Spinal cord (tissue), 10 donors: ENCODE results near the gene STK4. TPM values are rescaled to one million over a fixed set of nuclear protein-coding genes. Genes with fewer than 3 reads are reported as not detected.

Experiments
- DNase-seq, 6 donors: peaks; one replicate each; pipeline versions ENCODE4 v3.0.0 to v3.0.0-alpha.2; 2013 to 2015; ENCODE audit warnings: low spot score in 6 of 6, low read depth in 4 of 6
- H3K27ac ChIP-seq: one replicate; pipeline ENCODE4 v1.5.1; 2013; ENCODE audit warnings: low read depth, low read length, control low read depth
- H3K27me3 ChIP-seq: one replicate; pipeline ENCODE4 v1.6.1; 2013; ENCODE audit warnings: low read length; ENCODE audit not compliant: control insufficient read depth, insufficient read depth
- H3K36me3 ChIP-seq: one replicate; pipeline ENCODE4 v1.6.1; 2013; ENCODE audit warnings: low read length; ENCODE audit not compliant: control insufficient read depth, insufficient read depth
- H3K4me1 ChIP-seq: one replicate; pipeline ENCODE4 v1.6.1; 2013; ENCODE audit warnings: low read length; ENCODE audit not compliant: control insufficient read depth, insufficient read depth
- H3K4me3 ChIP-seq: one replicate; pipeline ENCODE4 v1.5.1; 2013; ENCODE audit warnings: low read depth, low read length, control low read depth
- H3K9me3 ChIP-seq: one replicate; pipeline ENCODE4 v1.6.1; 2013; ENCODE audit warnings: low read length; ENCODE audit not compliant: control insufficient read depth, insufficient read depth
- WGBS: methylation state at CpG from one replicate; pipeline ENCODE4 v1.1.5; 2013; ENCODE audit warnings: missing lambda C conversion rate; ENCODE audit not compliant: insufficient coverage; 5-methylcytosine and 5-hydroxymethylcytosine counted together
- polyA plus RNA-seq, 2 donors: library from polyadenylated mRNA; unstranded; fragments of 120-200 nt; gene quantifications; one replicate each; pipeline ENCODE4 v1.2.1, GENCODE V29; 2013; ENCODE audit not compliant: insufficient read length in 2 of 2
- total RNA-seq, 2 donors: library from RNA; depleted of rRNA in 1 of 2; stranded (reverse); fragments of 120-200 nt in 1 of 2; fragments of >200 nt in 1 of 2; gene quantifications; one replicate each; pipeline versions ENCODE4 v1.2.3 to v1.2.4, GENCODE V29; 2013 to 2014
- donor health status: healthy.

Gene STK4
- total and polyA plus RNA-seq, 4 donors = 13.5 to 36.5 (median 18.0) TPM

GRCh38 chr20:44948513-44948912 is 17.8 kb upstream of the STK4 start:
- no peaks in the 10 kb centered on the region for H3K27me3 ChIP-seq
- no peak overlapping the region for H3K27ac ChIP-seq
- 78% methylated on average over 2 of the region's 2 CpGs for WGBS
- no peaks in the 10 kb centered on the region for H3K4me1 ChIP-seq
- no peak for DNase-seq
- peaks cover 40% of the 10 kb centered on the region for H3K36me3 ChIP-seq
- no peaks in the 10 kb centered on the region for H3K9me3 ChIP-seq
- H3K4me3 ChIP-seq = no peak overlapping the region

- Histone ChIP-seq H3K27ac (no peak overlapping the region), H3K27me3 (no peaks in the 10 kb centered on the region), H3K4me1 (no peaks in the 10 kb centered on the region), H3K36me3 (peaks cover 49% of the 10 kb centered on the region), H3K9me3 (no peaks in the 10 kb centered on the region), H3K4me3 (no peak overlapping the region)
- WGBS = no CpG with 5 or more reads among the region's 1 CpG
- DNase-seq = no peak
Measured at GRCh38 chr20:44950368-44950767, 15.9 kb upstream of the STK4 start.

- WGBS = 85% methylated on average over 1 of the region's 1 CpG
Measured at GRCh38 chr20:44952731-44953130, 13.6 kb upstream of the STK4 start.

GRCh38 chr20:44954211-44954610 is 12.1 kb upstream of the STK4 start:
- H3K27ac ChIP-seq = no peak overlapping the region
- H3K9me3 ChIP-seq = no peaks in the 10 kb centered on the region
- H3K36me3 ChIP-seq = peaks cover 44% of the 10 kb centered on the region
- H3K27me3 ChIP-seq = no peaks in the 10 kb centered on the region
- peaks cover 2% of the 10 kb centered on the region for H3K4me1 ChIP-seq
- 90% methylated on average over 2 of the region's 5 CpGs for WGBS
- no peak for DNase-seq
- no peak overlapping the region for H3K4me3 ChIP-seq

More at GRCh38 chr20:44952731-44953130, 13.6 kb upstream of the STK4 start:
- Histone ChIP-seq H3K27ac (no peak overlapping the region), H3K4me1 (no peaks in the 10 kb centered on the region), H3K36me3 (peaks cover 52% of the 10 kb centered on the region), H3K27me3 (no peaks in the 10 kb centered on the region), H3K9me3 (no peaks in the 10 kb centered on the region), H3K4me3 (no peak overlapping the region)
- DNase-seq = no peak

- H3K4me3 ChIP-seq = no peak overlapping the region
- H3K9me3 ChIP-seq = no peaks in the 10 kb centered on the region
- 100% methylated on average over 1 of the region's 4 CpGs for WGBS
- H3K27ac ChIP-seq = no peak overlapping the region
- DNase-seq = no peak
- H3K27me3 ChIP-seq = no peaks in the 10 kb centered on the region
- H3K36me3 ChIP-seq = peaks cover 40% of the 10 kb centered on the region
- peaks cover 3% of the 10 kb centered on the region for H3K4me1 ChIP-seq
Measured at GRCh38 chr20:44955270-44955669, 11.0 kb upstream of the STK4 start.

- Histone ChIP-seq H3K4me3 (no peak overlapping the region), H3K27me3 (no peaks in the 10 kb centered on the region), H3K9me3 (no peaks in the 10 kb centered on the region), H3K4me1 (peaks cover 3% of the 10 kb centered on the region), H3K36me3 (peaks cover 33% of the 10 kb centered on the region), H3K27ac (no peak overlapping the region)
- WGBS = no CpG with 5 or more reads among the region's 3 CpGs
- no peak for DNase-seq
Measured at GRCh38 chr20:44956410-44956809, 9.9 kb upstream of the STK4 start.

GRCh38 chr20:44958276-44958675 is 8.0 kb upstream of the STK4 start:
- H3K27me3 ChIP-seq = no peaks in the 10 kb centered on the region
- WGBS = 91% methylated on average over 7 of the region's 8 CpGs
- H3K9me3 ChIP-seq = no peaks in the 10 kb centered on the region
- peaks cover 3% of the 10 kb centered on the region for H3K4me1 ChIP-seq
- DNase-seq = no peak
- no peak overlapping the region for H3K4me3 ChIP-seq
- H3K36me3 ChIP-seq = peaks cover 23% of the 10 kb centered on the region
- no peak overlapping the region for H3K27ac ChIP-seq

GRCh38 chr20:44959082-44959637 is 7.2 kb upstream of the STK4 start:
- WGBS = 27% methylated on average over 4 of the region's 8 CpGs
- H3K27ac ChIP-seq = peak overlapping the region; percentile 44
- peak overlapping the region; percentile 80 for H3K4me3 ChIP-seq
- H3K36me3 ChIP-seq = peaks cover 15% of the 10 kb centered on the region
- H3K4me1 ChIP-seq = peaks cover 3% of the 10 kb centered on the region
- no peaks in the 10 kb centered on the region for H3K9me3 ChIP-seq
- H3K27me3 ChIP-seq = no peaks in the 10 kb centered on the region
- DNase-seq = no peak

GRCh38 chr20:44959638-44960102 is 6.6 kb upstream of the STK4 start:
- Histone ChIP-seq H3K4me1 (peaks cover 3% of the 10 kb centered on the region), H3K27ac (peak overlapping the region; percentile 44), H3K27me3 (no peaks in the 10 kb centered on the region), H3K36me3 (peaks cover 10% of the 10 kb centered on the region), H3K9me3 (no peaks in the 10 kb centered on the region), H3K4me3 (peak overlapping the region; percentile 80)
- WGBS = 11% methylated on average over 6 of the region's 13 CpGs
- DNase-seq = peak in 3 of 6 donors; percentile 13 to 53 (median 50)

GRCh38 chr20:44960103-44960852 is 6.0 kb upstream of the STK4 start, which contains the start of gene TOMM34:
TSS of gene TOMM34 (minus strand) at chr20:44960397. CDS start at chr20:44960333, 64 bp downstream.
- Histone ChIP-seq H3K9me3 (no peaks in the 10 kb centered on the region), H3K4me1 (peaks cover 3% of the 10 kb centered on the region), H3K27me3 (no peaks in the 10 kb centered on the region), H3K27ac (peak within 1 kb of the TSS; percentile 52), H3K4me3 (peak within 1 kb of the TSS; percentile 80), H3K36me3 (peaks cover 6% of the 10 kb centered on the region)
- 0% methylated on average over 60 of the region's 60 CpGs for WGBS
- DNase-seq = peak; percentile 76 to 98 (median 90)
